Mucosa of rectum (tissue), 2 donors: ENCODE measurements around the gene MIGA2.

Source experiments
- H3K27ac ChIP-seq, 2 donors: one replicate each; pipeline ENCODE4 v1.7.0; 2013; ENCODE audit warnings: inconsistent platforms in 2 of 2, low read depth in 2 of 2, low read length in 2 of 2
- H3K27me3 ChIP-seq, 2 donors: one replicate each; pipeline ENCODE4 v1.7.0; 2013; ENCODE audit warnings: low read length in 2 of 2; ENCODE audit not compliant: control insufficient read depth in 2 of 2, insufficient read depth in 2 of 2
- H3K36me3 ChIP-seq, 2 donors: one replicate each; pipeline ENCODE4 v1.7.0; 2013; ENCODE audit warnings: low read length in 2 of 2; ENCODE audit not compliant: control insufficient read depth in 2 of 2, insufficient read depth in 2 of 2
- H3K4me1 ChIP-seq, 2 donors: one replicate each; pipeline ENCODE4 v1.7.0; 2013; ENCODE audit warnings: low read length in 2 of 2, mild to moderate bottlenecking in 1 of 2; ENCODE audit not compliant: control insufficient read depth in 2 of 2, insufficient read depth in 2 of 2
- H3K4me3 ChIP-seq, 2 donors: one replicate each; pipeline ENCODE4 v1.7.0; 2013; ENCODE audit warnings: low read length in 2 of 2
- H3K9ac ChIP-seq, 2 donors: one replicate each; pipeline ENCODE4 v1.7.0; 2013; ENCODE audit warnings: low read length in 2 of 2, low read depth in 1 of 2, mild to moderate bottlenecking in 1 of 2
- H3K9me3 ChIP-seq, 2 donors: one replicate each; pipeline ENCODE4 v1.7.0; 2013; ENCODE audit warnings: low read length in 2 of 2; ENCODE audit not compliant: control insufficient read depth in 2 of 2
- donor health status: healthy.
- donor health status: Normal muscosa, but diverticular disease.

Gene MIGA2

GRCh38 chr9:129072171-129072570, 35.7 kb downstream of the MIGA2 start:
- Histone ChIP-seq H3K27ac (no peak overlapping the region), H3K9me3 (no peaks in the 10 kb centered on the region), H3K9ac (no peak overlapping the region), H3K27me3 (no peaks in the 10 kb centered on the region), H3K4me3 (no peak overlapping the region), H3K4me1 (peaks cover 18 to 23% of the 10 kb centered on the region in 2 donors), H3K36me3 (peaks cover 9 to 20% of the 10 kb centered on the region in 2 donors)

DNA sequence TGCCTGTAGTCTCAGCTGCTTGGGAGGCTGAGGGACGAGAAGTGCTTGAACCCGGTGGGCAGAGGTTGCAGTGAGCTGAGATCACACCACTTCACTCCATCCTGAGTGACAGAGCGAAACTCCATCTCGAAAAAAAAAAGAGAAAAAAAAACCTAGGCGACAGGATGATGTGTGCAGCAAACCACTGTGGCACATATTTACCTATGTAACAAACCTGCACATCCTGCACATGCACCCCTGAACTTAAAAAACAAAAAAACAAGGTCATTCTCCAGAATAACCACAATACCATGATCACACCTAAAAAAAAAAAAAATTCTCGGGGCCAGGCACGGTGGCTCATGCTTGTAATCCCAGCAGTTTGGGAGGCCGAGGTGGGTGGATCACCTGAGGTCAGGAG, 37.0 kb downstream of the MIGA2 start:
- Histone ChIP-seq H3K4me1 (peaks cover 23 to 27% of the 10 kb centered on the region in 2 donors), H3K27ac (no peak overlapping the region), H3K36me3 (peaks cover 3 to 8% of the 10 kb centered on the region in 2 donors), H3K9me3 (no peaks in the 10 kb centered on the region), H3K27me3 (no peaks in the 10 kb centered on the region), H3K9ac (no peak overlapping the region), H3K4me3 (no peak overlapping the region)

DNA sequence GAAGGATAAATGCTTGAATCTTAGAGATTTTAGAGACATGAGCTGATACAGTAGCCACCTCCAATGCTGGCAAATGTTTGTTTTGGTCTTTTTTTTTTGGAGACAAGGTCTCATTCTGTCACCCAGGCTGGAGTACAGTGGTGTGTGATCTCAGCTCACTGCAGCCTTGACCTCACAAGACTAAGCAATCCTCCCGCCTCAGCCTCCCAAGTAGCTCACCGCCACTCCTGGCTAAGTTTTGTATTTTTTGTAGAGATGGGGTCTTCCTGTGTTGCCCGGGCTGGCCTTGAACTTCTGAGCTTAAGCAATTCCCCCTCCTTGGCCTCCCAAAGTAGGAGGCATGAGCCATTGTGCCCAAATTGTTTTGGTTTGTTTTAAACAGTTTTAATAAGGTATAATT, 37.7 kb downstream of the MIGA2 start:
- H3K27me3 ChIP-seq: no peaks in the 10 kb centered on the region
- no peak overlapping the region for H3K27ac ChIP-seq
- no peak overlapping the region for H3K9ac ChIP-seq
- peaks cover 27 to 30% of the 10 kb centered on the region in 2 donors for H3K4me1 ChIP-seq
- H3K36me3 ChIP-seq: peaks cover 3% of the 10 kb centered on the region in 2 donors
- no peak overlapping the region for H3K4me3 ChIP-seq
- H3K9me3 ChIP-seq: no peaks in the 10 kb centered on the region

- no peak overlapping the region for H3K4me3 ChIP-seq
- no peaks in the 10 kb centered on the region for H3K27me3 ChIP-seq
- peak overlapping the region; percentile 63 to 74 for H3K27ac ChIP-seq
- H3K36me3 ChIP-seq: peaks cover 0 to 3% of the 10 kb centered on the region in 2 donors
- no peaks in the 10 kb centered on the region for H3K9me3 ChIP-seq
- H3K4me1 ChIP-seq: peaks cover 33 to 36% of the 10 kb centered on the region in 2 donors
- H3K9ac ChIP-seq: peak overlapping the region in 1 of 2 donors; percentile 17
Observed at GRCh38 chr9:129075996-129076639, 39.7 kb downstream of the MIGA2 start.

DNA sequence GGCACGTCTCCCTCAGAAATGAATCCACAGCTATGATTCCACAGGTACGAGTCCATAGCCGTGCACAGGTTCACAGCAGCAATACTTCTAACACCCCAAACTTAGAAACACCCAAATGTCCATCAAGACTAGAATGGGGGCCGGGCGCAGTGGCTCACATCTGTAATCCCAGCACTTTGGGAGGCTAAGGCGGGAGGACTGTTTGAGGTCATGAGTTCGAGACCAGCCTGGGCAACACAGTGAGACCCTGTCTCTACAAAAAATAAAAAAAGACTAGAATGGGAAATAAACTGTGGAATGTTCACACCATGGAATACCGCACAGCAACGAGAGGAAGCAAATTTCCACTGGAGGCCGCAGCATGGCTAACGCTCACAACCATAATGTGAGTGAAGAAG, 40.2 kb downstream of the MIGA2 start:
- H3K27ac ChIP-seq: peak overlapping the region; percentile 63 to 74
- peaks cover 36 to 38% of the 10 kb centered on the region in 2 donors for H3K4me1 ChIP-seq
- no peaks in the 10 kb centered on the region for H3K9me3 ChIP-seq
- H3K9ac ChIP-seq: peak overlapping the region in 1 of 2 donors; percentile 51
- no peaks in the 10 kb centered on the region for H3K27me3 ChIP-seq
- peaks cover 0 to 3% of the 10 kb centered on the region in 2 donors for H3K36me3 ChIP-seq
- no peak overlapping the region for H3K4me3 ChIP-seq

DNA sequence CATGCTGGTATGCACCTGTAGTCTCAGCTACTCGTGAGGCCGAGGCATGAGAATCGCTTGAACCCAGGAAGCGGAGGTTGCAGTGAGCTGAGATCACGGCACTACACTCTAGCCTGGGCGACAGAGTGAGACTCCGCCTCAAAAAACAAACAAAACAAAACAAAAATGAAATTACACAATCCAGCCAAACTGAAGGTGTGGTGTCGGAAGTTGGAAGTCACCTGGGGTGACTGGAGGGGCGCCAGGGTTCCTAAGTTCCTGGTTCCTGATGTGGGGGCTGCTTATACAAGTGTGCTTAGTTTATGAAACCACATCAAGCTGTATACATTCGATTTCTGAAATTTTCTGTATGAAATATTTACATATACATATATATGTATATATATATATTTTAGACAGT, 40.8 kb downstream of the MIGA2 start:
- no peaks in the 10 kb centered on the region for H3K36me3 ChIP-seq
- peak overlapping the region; percentile 63 to 74 for H3K27ac ChIP-seq
- peaks cover 42 to 44% of the 10 kb centered on the region in 2 donors for H3K4me1 ChIP-seq
- no peak overlapping the region for H3K4me3 ChIP-seq
- H3K9me3 ChIP-seq: no peaks in the 10 kb centered on the region
- H3K9ac ChIP-seq: peak overlapping the region in 1 of 2 donors; percentile 51
- H3K27me3 ChIP-seq: no peaks in the 10 kb centered on the region

DNA sequence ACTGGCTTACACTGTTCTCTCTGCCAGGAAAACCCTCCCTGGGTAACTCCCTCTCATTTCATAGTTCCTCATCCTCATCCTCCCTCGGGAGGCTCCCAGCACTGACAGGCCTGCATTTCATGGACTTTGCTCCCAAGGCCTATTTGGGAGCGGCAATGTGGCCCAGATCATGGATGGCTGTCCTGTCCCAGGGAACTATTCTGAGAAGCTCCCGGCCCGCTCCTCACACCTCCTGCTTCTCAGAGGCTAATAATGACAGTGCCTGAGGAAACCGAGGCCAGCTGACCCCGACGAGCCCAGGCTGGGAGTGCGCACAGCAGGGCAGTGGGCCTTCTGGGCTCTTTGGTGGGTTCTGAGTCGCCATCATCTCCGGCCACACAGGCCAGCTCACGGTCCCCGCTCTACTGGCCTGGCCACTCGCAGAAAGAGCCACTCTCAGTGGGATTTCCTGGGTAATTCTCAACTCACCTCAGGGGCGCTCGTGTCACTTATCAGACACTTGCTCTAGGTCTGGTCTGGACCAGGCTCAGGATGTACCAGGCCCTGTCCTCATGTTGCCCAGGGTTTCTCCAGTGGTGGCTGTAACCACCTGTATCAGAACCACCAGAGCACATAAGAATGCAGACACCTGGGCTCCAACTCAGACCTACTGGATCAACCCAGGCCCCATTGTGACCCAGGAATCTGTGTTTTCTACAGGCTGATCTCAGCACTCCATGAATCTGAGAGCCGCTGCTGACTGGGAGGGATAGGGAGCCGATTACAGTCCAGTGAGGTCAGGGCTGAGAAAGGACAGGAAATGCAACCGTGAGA, 42.5 kb downstream of the MIGA2 start:
- no peaks in the 10 kb centered on the region for H3K27me3 ChIP-seq
- peak overlapping the region; percentile 28 to 34 for H3K4me3 ChIP-seq
- H3K36me3 ChIP-seq: no peaks in the 10 kb centered on the region
- peaks cover 51 to 60% of the 10 kb centered on the region in 2 donors for H3K4me1 ChIP-seq
- H3K9me3 ChIP-seq: no peaks in the 10 kb centered on the region
- H3K27ac ChIP-seq: peak overlapping the region; percentile 84 to 92
- peak overlapping the region; percentile 32 to 60 for H3K9ac ChIP-seq

GRCh38 chr9:129079829-129080228, 43.4 kb downstream of the MIGA2 start:
- H3K4me3 ChIP-seq: peak overlapping the region; percentile 85 to 86
- H3K9ac ChIP-seq: peak overlapping the region; percentile 66 to 72
- H3K36me3 ChIP-seq: peaks cover 4 to 5% of the 10 kb centered on the region in 2 donors
- H3K27ac ChIP-seq: peak overlapping the region; percentile 68 to 87
- peaks cover 51 to 67% of the 10 kb centered on the region in 2 donors for H3K4me1 ChIP-seq
- H3K27me3 ChIP-seq: no peaks in the 10 kb centered on the region
- no peaks in the 10 kb centered on the region for H3K9me3 ChIP-seq

- Histone ChIP-seq H3K36me3 (peaks cover 8 to 9% of the 10 kb centered on the region in 2 donors), H3K27ac (peak overlapping the region; percentile 68 to 87), H3K4me3 (peak overlapping the region; percentile 85 to 86), H3K9ac (peak overlapping the region; percentile 66 to 72), H3K9me3 (no peaks in the 10 kb centered on the region), H3K27me3 (no peaks in the 10 kb centered on the region), H3K4me1 (peaks cover 51 to 67% of the 10 kb centered on the region in 2 donors)
Observed at GRCh38 chr9:129080298-129080600, 43.8 kb downstream of the MIGA2 start.
